ENCODE data around the gene RNF214.

RNF214 gene

DNA sequence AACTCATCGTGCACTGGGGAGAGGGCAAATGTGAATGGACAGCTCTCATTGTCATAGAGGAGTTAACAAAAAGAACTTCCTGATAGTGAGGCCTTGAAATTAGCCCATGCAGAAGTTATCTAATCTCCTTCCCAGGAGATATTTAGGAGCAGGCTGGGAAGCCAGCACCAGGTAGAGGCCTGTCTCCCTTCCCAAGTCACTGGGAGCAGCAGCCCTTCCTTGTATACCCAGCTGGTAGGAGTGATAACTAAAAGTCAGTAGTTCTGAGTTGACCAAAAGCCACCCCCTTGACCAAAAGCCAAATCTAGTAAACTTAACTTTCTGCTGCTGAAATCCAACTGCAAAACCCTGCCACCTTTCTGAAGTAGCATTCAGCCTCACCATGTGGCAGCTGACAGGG, 57.3 kb downstream of the RNF214 start:
- no peak for DNase-seq

DNA sequence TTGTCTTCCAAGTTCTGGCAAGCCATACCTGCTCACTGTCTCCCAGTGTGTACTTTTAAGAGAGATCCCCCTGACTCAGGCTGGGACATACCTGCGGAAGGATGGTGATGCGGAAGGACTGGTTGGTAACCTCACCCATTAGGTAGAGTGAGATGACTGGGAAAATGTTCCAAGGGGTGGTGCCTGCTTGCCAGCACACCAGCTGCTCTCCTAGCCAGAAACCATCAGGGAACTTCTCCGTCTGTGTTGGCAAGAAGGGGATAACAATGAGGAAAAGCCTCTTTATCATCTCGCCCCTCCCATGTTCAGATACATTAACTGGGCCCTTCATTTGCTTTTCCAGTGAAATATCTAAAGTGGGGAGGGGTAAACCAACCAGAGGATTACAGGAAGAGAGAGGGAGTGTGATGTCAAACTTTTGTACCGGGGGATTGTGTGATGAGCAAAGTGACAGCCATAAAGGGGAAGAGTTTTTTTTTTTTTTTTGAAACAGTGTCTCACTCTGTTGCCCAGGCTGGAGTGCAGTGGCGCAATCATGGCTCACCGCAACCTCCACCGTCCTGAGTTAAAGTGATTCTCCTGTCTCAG, 58.4 kb downstream of the RNF214 start, which contains the start of gene BACE1-AS:
Gene BACE1-AS, plus strand, starts transcription at position 538 of the 588 bp plus-strand sequence.
- no peak for DNase-seq

DNA sequence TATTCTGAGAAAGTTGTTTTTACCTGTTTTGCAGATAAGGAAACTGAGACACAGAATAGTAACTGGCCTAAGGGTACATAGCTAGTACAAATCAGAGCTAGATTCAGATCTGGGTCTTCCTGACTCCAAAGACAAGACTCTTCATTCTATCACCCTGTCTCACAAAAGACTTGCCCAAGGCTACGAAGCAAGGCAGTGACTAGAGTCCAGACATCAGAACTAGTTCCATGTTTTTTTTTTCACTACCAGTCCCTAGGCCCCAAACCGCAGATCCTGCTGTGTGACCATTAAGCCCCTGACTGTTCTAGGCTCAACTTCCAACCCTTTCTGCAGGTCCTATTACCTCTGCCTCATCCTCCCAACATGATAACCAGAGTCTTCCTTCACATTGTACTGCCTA, 60.1 kb downstream of the RNF214 start:
- no peak for DNase-seq

DNA sequence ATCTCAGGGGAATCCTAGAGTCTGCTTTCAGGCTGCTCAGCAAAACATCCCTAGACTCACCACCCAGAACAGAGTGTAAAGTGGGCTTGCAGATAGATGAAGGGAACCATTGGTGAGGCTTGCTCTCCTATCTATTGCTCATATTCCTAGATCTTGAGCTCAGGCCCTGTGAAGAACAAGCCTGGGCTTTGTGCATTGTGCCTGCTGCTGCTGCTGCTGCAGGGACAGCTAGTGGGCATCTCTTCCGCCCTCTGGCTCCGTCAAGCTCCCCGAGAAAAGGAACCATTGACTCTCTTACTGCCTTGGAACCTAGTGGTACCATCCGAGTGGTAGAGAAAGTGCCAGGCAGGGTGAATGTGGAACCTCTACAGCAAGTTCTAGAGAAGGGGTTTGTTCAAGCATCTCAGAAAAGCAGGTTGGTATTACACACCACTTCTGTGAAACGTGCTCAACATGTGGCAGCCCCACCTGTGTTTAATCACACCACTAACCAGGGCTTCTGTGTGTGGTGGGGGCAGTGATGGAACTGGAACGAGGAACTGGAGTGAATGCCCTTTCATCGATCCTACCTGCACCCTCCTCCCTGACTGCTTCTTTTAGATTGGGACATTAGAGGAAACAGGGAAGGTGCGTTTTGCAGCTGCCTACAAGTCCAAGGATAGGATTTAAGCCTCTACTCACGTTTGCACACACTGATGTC, 63.1 kb downstream of the RNF214 start:
- no peak for DNase-seq

DNA sequence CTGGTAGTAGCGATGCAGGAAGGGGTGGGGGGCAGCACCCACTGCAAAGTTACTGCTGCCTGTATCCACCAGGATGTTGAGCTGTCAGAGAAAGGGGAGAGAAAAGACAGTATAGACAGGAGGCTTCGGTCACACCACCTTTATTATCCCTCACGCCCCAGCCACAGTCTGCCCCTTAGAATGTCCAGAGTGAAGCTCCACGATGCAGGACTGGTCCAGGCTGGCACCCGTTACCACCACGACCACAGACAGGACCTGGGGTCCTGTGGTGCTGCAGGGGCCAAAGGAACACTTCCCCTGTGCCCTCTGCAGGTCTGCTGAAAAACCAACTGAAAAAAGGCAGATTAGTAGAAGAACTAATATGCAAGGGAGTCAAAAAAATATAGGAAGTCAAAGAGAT, 64.4 kb downstream of the RNF214 start:
- no peak for DNase-seq

DNA sequence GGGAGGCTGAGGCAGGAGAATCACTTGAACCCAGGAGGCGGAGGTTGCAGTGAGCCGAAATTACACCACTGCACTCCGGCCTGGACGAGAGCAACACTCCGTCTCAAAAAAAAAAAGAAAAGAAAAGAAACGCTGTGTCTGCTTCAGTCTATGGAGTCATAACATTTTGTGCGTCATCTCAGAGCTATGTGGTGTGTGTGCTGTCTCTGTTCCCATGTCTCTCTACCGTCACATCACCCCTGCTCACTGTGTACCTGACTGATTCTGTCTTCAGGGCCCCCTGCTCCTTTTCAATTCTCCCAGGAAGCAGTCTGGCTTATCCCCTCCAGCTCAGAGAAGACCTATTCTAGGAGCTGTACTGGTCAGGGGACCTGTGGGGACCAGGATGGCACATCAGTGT, 65.7 kb downstream of the RNF214 start:
- DNase-seq: no peak

DNA sequence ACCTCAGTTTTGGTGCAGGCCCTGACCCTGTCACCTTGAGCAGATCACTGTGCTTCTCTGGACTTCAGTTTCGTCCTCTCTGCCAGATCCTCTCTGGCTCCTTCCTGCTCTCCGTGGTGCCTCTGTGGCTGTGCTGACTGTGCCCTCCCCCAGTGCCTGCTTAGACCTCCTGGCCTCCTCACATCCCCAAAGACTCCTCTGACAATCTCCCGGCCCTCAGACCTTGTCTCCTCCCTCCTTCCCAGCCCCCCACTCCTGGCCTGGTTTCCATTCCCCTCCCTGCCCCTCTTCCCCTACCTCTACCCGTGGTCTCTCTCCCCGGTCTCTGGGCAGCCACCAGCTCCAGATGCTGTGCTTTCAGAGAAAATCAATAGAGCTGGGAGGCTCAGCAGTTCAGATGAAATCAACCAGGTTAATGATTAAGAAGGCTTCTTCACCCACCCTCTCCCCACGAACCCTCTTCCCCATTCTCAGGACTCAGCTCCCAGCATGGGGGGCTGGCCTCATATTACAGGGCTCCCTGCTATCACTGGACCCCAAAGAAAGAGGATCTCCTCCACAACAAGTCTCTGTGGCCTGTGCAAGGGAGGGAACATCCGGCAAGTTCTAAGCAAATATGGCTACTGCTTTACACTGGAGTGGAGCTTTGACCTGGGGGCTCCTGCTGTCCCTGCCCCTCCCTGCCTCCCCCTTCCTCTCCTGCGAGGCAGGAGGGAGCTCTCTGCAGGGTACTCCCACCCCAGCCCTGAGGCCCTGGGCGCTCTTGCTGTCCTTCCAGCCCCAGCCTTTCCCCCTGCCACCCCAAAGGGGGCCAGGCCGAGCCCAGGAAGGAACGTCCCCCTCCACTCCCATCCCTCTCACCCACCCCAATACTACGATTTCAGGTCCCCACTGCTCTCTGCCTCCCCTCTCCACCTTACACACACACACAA, 67.1 kb downstream of the RNF214 start:
- DNase-seq: no peak

DNA sequence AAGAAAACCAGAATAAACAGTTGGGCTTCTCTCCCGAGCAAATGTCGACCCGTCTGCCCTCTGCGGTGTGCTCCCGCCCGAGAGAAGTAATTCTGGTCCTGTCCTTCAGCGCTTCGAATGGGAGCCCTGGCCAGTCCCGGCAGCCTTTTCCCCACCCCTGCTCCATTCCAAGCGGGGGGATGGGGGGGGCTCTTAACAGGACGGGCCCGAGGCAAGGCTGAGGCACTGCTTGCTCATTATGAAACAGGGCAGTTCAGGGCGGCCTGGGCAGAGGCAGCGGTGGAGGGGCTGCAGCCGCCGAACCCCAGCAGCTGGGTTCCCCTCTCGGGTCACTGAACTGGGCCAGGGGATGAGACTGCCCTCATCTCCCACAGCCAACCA, 67.8 kb downstream of the RNF214 start:
- DNase-seq: no peak

DNA sequence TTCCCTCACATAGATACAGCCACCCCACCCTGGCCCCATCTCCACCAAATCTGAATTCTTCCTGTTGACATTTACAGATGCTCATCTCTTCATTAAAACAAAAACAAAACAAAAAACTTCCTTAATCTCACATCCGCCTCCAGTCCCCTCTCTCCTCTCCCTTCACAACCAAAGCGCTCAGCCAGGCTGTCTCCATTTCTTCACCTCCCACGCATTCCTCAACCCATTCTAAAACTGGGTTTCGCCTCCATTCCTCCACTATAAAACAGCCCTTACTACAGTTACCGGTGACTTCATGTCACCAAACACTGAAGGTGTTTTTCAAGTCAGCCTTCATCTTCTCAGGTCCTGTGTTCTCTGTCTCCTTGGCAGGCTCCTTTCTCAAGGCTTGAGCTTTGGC, 68.3 kb downstream of the RNF214 start:
- no peak for DNase-seq

DNA sequence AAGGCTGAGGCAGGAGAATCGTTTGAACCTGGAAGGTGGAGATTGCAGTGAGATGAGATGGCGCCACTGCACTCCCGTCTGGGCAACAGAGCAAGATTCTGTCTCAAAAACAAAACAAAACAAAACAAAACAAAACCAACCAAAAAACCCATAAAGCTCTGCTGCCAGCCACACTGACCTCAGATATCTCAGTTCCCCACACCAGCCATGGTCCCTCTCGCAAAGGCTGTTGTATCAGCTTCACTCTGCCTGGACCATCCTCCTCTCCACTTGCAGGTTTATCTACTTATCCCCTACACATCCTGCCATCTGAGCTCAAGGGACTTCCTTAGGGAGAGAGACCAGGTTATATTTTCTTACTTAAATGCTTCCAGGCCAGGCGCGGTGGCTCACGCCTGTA, 69.8 kb downstream of the RNF214 start:
- DNase-seq: no peak

DNA sequence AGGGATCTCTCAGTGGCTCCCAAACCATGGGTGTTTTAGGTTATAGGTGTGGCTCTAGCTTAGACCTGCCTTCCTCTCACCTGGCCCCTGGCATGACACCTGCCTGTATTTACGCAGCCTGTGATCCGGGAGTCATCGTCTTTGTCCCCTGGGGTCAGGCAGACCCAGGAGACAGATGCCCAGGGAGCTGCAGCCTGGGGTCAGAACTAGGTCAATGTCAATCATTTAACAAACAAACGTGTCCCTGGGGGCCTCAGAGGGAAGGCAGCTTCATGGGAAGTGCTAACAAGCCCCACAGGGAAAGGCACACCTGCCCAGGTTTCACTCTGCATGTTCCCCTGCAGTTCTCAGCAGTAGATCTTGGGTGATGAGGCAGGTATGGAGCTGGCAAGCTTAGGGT, 70.6 kb downstream of the RNF214 start:
- DNase-seq: no peak

DNA sequence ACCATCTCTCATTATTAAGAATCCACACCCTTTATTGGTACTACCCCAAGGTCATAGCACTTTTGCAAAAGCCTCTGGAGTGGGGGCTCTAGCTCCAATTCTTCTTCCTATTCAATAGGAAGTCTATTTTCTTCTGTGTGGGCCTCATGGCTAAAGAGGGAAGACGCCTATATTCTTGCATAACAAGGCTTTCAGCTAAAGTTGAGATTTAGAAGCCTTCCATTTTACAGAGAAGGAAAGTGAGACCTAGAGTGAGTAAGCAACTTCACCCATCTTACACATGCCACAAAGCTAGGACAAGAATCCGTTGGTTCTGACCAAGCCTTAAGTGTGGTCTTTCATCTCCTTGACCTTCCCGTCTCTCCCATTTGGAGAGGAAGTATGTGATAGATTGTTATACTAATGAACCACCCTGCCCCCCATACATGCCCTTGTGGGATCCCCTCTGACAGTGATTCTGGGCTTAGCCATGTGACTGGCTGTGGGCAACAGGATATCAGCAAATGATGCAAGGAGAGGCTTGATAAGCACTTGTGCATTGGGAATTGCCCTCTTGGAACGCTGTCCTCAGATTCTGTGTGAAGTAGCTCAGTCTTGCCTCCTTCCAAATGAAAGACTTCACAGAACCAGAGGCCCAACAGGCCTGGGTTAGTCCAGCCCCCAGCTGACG, 71.3 kb downstream of the RNF214 start:
- DNase-seq: no peak

DNA sequence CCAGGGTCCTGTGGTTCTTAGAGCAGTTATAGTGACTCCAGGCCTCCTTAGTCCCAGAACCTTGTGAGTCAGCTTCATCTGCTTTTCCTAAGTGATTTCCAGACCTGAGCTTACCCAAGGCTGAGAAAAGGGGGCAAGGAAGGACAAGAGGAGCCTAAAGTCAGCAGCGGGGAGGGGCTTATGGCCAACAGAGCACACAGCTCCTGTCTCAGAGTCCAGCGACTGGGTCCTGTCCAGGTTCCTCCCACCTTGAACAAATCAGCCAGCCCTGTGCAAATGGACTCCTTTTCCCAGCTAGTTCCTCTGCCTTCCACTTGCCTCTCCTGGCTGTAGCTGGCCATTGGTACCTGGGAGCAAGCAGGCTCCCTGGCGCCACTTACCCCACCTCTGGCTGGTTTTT, 72.7 kb downstream of the RNF214 start:
- DNase-seq: no peak

DNA sequence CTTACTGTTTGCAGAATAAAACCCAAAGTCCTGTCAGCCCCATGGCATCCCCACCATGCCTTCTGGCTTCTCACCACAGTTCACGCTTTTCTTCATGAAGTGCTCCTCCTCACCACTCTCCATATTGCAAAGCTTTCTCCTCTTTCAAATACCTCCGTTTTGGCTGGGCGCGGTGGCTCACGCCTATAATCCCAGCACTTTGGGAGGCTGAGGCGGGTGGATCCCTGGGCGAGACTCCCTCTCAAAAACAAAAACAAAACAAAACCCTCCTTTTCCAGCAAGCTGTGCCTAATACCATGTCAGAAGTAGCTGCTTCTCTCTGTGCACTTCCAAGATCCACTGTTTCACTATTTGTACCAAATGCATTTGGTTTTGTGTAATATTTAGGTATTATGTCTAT, 76.8 kb downstream of the RNF214 start:
- DNase-seq: no peak

DNA sequence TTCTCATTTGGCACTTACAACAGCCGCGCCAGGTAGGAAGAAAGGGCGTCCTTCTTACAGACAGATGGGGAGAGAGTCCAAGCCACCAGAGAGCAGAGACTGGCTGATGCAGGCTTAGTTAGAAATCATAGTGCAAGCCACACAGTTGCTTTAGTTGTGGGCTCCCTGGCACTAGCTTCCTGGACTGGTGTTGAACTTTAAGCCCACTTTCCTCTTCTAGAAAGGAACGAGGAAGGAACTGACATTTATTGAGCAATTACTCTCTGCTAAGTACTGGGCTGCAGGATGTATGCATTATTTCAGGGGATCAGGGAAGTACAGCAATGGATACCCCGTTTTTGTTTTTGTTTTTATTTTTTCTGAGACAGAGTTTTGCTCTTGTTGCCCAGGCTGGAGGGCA, 80.6 kb downstream of the RNF214 start:
- DNase-seq: no peak

DNA sequence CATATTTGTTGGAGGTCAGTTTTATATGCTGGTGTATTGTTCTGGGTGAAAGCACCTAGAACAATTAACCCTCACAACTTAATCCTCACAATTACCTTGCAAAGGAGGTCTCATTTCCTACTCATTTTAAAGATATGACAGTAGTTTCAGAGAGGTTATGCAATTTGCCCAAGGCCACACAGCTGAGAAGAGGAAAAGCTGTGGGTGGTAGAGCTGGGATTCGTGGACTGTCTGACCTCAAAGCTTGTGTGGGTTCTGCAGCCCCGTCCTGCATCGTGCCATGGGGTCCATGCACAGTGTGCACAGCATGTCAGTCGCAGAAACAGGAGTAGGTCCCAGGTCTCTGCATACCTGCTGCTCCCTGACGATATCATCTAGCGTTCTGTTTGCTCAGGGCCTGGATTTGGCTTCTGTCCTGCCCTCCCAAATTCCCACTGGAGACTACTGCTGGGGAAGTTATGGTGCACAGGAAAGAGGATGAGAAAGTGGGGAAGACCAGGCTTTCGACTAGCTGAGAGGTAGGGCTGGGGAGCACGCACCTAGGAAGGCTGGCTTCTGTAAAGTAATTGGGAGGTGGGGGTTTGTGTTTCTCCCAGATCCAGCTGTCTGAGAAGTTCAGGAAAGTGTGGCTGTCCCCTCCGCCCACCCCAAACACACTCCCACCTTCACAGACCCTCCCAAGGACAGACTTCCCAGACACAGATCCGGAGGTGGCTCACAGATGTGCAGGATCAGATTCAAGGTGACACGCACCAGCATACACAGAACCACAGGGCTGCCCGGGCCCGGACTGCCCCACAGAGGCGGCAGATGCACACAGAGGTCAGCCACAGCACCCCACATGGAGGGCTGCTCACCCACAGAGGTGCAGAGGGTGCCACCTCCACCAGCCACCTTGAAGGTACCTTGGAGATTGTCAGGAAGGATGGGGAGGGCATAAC, 81.6 kb downstream of the RNF214 start:
- no peak for DNase-seq

DNA sequence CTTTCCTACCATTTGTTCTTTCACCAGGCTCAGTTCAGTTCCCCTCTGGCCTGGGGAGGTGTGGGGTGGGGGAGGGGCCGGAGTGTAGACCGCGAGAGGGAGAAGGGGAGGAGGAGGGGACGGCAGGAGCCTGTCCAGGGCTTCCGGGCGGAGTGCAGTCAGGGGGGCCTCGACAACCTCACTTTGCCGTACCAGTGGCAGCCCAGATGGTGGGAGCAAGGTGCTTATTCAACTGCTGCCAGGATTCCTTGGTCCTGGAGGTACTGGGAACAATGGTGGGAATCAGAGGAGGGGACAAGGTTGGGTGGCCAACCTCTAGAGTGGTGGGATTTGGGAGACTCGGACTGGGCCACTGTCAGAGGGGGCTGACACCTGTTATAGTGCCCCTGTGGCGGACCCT, 82.4 kb downstream of the RNF214 start:
- DNase-seq: no peak

DNA sequence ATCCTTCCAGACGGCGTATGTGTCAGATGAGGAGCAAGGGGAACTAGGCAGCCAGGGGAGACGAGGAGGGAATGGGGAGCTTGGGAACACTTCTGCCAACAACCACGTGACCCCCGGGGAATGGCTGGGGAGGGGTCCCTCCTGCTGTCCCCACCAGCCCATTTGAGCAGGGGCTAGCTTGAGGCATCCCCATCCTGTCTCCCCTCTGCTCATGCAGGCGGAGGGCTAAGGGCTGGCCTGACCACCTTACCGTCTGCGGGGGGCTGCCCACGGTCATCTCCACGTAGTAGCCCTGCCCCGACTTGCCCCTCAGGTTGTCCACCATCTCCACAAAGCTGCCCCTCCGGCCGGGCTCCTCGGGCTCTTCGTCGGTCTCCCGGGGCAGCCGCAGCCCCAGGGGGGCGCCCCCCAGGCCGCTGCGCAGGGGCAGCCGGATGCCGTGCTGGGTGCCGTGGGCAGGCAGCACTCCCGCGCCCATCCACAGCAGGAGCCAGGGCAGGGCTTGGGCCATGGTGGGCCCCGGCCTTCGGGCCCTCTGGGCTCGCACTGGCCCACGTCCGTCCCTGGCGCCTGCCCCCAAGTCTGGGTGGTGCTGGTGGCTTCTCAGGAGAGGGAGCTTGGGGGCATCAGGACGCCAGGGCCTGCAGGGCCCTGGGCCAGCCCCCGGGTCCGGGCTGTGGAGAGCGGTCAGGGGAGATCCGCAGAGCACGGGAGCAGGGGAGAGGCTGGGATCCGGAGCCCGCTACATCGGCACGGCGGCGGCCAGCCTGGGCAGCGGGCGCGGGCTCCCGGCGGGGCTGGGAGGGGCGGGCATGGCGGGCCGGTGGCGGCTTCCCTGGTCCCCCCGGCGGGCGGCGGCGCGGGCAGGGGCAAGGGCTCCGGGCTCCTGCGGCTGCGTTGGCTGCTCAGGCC, 83.1 kb downstream of the RNF214 start:
- DNase-seq: peak in 2 of 6 experiments; percentile 23 to 27

DNA sequence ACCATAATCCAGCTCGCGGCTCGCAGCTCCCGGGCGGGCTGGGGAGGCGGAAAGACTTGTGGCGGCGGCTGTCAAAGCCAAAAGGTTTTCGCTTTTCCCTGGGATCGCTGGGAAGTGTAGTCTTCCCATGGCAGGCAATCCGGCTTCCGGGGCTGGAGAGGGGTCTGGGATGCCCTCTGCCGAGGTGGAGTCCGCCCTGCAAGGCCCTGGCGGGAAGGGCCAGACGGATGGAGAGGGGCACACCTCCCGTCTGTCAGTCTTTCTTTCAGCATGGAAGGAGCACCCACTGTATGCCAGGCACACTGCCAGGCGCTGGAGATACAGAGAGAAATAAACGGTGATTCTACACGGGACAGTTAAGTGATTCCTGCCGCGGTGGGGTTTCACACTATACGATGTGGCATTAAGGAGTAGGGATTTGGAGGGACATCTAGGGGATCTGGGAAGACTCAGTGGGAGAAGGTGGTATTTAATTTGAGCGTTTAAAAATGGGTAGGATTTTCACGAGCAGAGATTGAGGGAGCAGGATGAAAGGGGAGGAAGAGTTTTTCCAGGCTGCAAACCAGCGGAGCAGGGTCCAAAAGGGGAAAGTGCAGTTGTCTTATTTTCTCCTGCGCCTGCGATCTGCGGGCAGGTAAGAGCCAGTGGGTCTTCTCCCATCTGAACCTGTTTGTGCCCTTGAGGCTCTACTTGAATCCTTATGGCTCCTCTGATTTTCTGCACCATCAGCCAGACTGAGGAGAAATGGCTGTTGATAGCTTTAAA, 83.9 kb downstream of the RNF214 start, which contains the start of gene BACE1:
Gene BACE1, minus strand, starts transcription at position 60 of the 765 bp plus-strand sequence. CDS start 461 bp downstream, outside the sequence.
- DNase-seq: peak in 1 of 6 experiments; percentile 31

DNA sequence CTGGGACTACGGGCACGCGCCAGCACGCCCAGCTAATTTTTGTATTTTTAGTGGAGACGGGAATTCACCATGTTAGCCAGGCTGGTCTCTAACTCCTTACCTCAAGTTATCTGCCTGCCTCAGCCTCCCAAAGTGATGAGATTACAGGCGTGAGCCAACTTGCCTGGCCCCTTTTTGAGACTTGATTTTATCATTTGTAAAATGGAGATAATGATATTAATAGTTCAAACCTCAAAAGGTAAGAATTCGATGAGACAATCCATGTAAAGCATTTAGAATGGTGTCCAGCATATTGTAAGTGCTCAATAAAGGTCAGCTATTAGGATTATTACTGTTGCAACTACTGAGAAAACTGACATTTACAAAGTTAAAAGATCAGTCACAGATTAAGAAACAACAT, 86.3 kb downstream of the RNF214 start:
- no peak for DNase-seq

Data from stimulated activated naive CD4-positive, alpha-beta T cell (primary cell).